Hepatocyte (in vitro differentiated cells): ENCODE measurements around the gene NUCB1. TPM values are rescaled to one million over a fixed set of nuclear protein-coding genes. Genes with fewer than 3 reads are reported as not detected.
"Not testable (repeated sequence)": the region's sequence is repeated elsewhere in the genome, so short reads cannot be mapped to it uniquely, and the experiment has no call there.

Experiments
- DNase-seq: peaks from one replicate; pipeline ENCODE4 v3.0.0-alpha.2; 2016; ENCODE audit warnings: low spot score
- H2AFZ ChIP-seq: fragments of 200-600 bp; sonication (generic); 2 replicates; pipeline ENCODE4 v1.6.0; 2016; ENCODE audit warnings: antibody characterized with exemption, mild to moderate bottlenecking
- H3K27ac ChIP-seq: fragments of 200-600 bp; sonication (generic); 2 replicates; pipeline ENCODE4 v1.5.1; 2016; ENCODE audit warnings: mild to moderate bottlenecking
- H3K27me3 ChIP-seq: fragments of 200-600 bp; sonication (generic); 2 replicates; pipeline ENCODE4 v1.6.1; 2016
- H3K36me3 ChIP-seq: fragments of 200-600 bp; sonication (generic); replicated peaks from 2 replicates; pipeline ENCODE4 v1.5.1; 2016; ENCODE audit warnings: low read depth; ENCODE audit not compliant: insufficient read depth
- H3K4me1 ChIP-seq: fragments of 200-600 bp; sonication (generic); 2 replicates; pipeline ENCODE4 v1.5.1; 2016; ENCODE audit warnings: mild to moderate bottlenecking, moderate library complexity; ENCODE audit not compliant: insufficient read depth
- H3K4me2 ChIP-seq: fragments of 200-600 bp; sonication (generic); 2 replicates; pipeline ENCODE4 v1.6.0; 2016
- H3K4me3 ChIP-seq: fragments of 200-600 bp; sonication (generic); 2 replicates; pipeline ENCODE4 v1.5.1; 2016; ENCODE audit warnings: mild to moderate bottlenecking
- H3K79me2 ChIP-seq: fragments of 200-600 bp; sonication (generic); 2 replicates; pipeline ENCODE4 v1.6.0; 2017; ENCODE audit warnings: mild to moderate bottlenecking
- H3K9me2 ChIP-seq: fragments of 200-600 bp; sonication (generic); replicated peaks from 2 replicates; pipeline ENCODE4 v1.6.0; 2017; ENCODE audit warnings: mild to moderate bottlenecking; ENCODE audit not compliant: insufficient read depth
- H3K9me3 ChIP-seq: fragments of 200-600 bp; sonication (generic); 2 replicates; pipeline ENCODE4 v1.5.1; 2016; ENCODE audit warnings: low read depth, mild to moderate bottlenecking
- H4K20me1 ChIP-seq: fragments of 200-600 bp; sonication (generic); 2 replicates; pipeline ENCODE4 v1.6.0; 2016; ENCODE audit warnings: mild to moderate bottlenecking; ENCODE audit not compliant: insufficient read depth, poor library complexity, severe bottlenecking
- EZH2 ChIP-seq: fragments of 200-600 bp; sonication (generic); IDR thresholded peaks from 2 replicates; pipeline ENCODE4 v1.6.1; 2016; ENCODE audit warnings: antibody characterized with exemption, mild to moderate bottlenecking, borderline replicate concordance
- EZH2phosphoT487 ChIP-seq: fragments of 200-600 bp; sonication (generic); IDR thresholded peaks from one replicate; pipeline ENCODE4 v1.6.1; 2018; ENCODE audit warnings: antibody characterized with exemption, mild to moderate bottlenecking, low read depth, moderate library complexity; ENCODE audit not compliant: unreplicated experiment, severe bottlenecking
- whole genome bisulfite sequencing: methylation state at CpG from one replicate; pipeline ENCODE4 v1.1.6; 2016; ENCODE audit warnings: low lambda C conversion rate; ENCODE audit errors: missing lambda C conversion rate; 5-methylcytosine and 5-hydroxymethylcytosine counted together
- polyA plus RNA-seq: library from polyadenylated mRNA; unstranded; fragments of >200 nt; fragmentation: Nextera tagmentation; extraction: Ambion mirVana; gene quantifications from 2 replicates; pipeline ENCODE4 v1.2.1, GENCODE V29; 2016
- total RNA-seq: library from RNA; depleted of rRNA; stranded (reverse); fragments of >200 nt; gene quantifications from 2 replicates; pipeline ENCODE4 v1.2.3, GENCODE V29; 2014
- TF ChIP-seq, protein P1 (sequence below): fragments of 200-600 bp; sonication (generic); IDR thresholded peaks from 2 replicates; pipeline ENCODE4 v1.5.1; 2016; ENCODE audit warnings: antibody characterized with exemption, mild to moderate bottlenecking; ENCODE audit not compliant: poor library complexity

The NUCB1 gene
- total and polyA plus RNA-seq, 2 experiments from 2014 or later = 283 to 339 TPM

GRCh38 chr19:48870048-48870447 lies 30.1 kb upstream of the NUCB1 start:
- TF ChIP-seq, protein P1, sequence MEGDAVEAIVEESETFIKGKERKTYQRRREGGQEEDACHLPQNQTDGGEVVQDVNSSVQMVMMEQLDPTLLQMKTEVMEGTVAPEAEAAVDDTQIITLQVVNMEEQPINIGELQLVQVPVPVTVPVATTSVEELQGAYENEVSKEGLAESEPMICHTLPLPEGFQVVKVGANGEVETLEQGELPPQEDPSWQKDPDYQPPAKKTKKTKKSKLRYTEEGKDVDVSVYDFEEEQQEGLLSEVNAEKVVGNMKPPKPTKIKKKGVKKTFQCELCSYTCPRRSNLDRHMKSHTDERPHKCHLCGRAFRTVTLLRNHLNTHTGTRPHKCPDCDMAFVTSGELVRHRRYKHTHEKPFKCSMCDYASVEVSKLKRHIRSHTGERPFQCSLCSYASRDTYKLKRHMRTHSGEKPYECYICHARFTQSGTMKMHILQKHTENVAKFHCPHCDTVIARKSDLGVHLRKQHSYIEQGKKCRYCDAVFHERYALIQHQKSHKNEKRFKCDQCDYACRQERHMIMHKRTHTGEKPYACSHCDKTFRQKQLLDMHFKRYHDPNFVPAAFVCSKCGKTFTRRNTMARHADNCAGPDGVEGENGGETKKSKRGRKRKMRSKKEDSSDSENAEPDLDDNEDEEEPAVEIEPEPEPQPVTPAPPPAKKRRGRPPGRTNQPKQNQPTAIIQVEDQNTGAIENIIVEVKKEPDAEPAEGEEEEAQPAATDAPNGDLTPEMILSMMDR = no peak
- TF ChIP-seq EZH2phosphoT487 (no peak), EZH2 (no peak)
- no peak overlapping the region for H3K4me3 ChIP-seq
- WGBS = 98% methylated on average over 9 of the region's 9 CpGs
- peaks cover 20% of the 10 kb centered on the region for H4K20me1 ChIP-seq
- peaks cover 37% of the 10 kb centered on the region for H3K79me2 ChIP-seq
- no peak overlapping the region for H3K27ac ChIP-seq
- H3K27me3 ChIP-seq = no peaks in the 10 kb centered on the region
- H3K4me2 ChIP-seq = no peak overlapping the region
- H2AFZ ChIP-seq = no peak overlapping the region
- no peaks in the 10 kb centered on the region for H3K9me2 ChIP-seq
- no peak for DNase-seq
- H3K36me3 ChIP-seq = no peaks in the 10 kb centered on the region
- peaks cover 34% of the 10 kb centered on the region for H3K4me1 ChIP-seq
- H3K9me3 ChIP-seq = no peaks in the 10 kb centered on the region

GRCh38 chr19:48871471-48872181 lies 28.5 kb upstream of the NUCB1 start:
- H4K20me1 ChIP-seq = peaks cover 33% of the 10 kb centered on the region
- H3K9me2 ChIP-seq, DNase-seq, H3K9me3 ChIP-seq, H2AFZ ChIP-seq, H3K4me3 ChIP-seq, H3K36me3 ChIP-seq, H3K27me3 ChIP-seq: not testable (repeated sequence)
- peaks cover 36% of the 10 kb centered on the region for H3K4me1 ChIP-seq
- 84% methylated on average over 25 of the region's 31 CpGs for WGBS
- H3K4me2 ChIP-seq = peak overlapping the region; percentile 65
- peak overlapping the region; percentile 65 for H3K27ac ChIP-seq
- peaks cover 40% of the 10 kb centered on the region for H3K79me2 ChIP-seq

DNA sequence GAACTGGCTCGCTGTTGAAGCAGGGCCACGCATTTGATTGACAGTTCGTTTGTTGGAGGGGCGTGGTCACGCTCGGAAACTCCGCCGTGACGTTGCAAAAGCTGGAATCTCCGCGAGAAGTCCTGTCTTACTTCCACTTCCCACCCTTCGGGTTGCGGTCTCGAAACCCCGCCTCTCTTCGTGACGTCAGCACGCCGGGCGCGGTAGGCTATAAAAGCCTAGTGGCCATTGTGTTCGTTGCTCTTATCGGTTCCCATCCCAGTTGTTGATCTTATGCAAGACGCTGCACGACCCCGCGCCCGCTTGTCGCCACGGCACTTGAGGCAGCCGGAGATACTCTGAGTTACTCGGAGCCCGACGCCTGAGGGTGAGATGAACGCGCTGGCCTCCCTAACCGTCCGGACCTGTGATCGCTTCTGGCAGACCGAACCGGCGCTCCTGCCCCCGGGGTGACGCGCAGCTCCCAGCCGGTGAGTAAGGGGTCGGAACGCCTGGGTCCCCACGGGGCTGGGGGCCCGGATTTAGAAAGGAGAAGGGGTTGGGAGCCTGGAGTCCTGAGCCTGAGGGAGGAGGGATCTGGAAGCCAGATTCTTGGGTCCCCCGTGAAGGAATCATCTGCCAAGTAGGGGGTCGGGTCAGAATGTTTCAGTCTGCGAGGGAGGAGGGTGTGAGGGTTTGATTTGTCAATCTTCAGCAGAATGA lies 27.8 kb upstream of the NUCB1 start, which contains the start of gene PPP1R15A:
Gene PPP1R15A, plus strand, starts transcription at position 240 of the 702 bp plus-strand sequence. CDS start 813 bp downstream, outside the sequence.
- Histone ChIP-seq H3K79me2 (peaks cover 47% of the 10 kb centered on the region), H3K4me1 (peaks cover 29% of the 10 kb centered on the region), H3K9me2 (no peaks in the 10 kb centered on the region), H3K9me3 (no peaks in the 10 kb centered on the region), H3K4me2 (peak within 1 kb of the TSS; percentile 84), H2AFZ (no peak within 1 kb of the TSS), H3K36me3 (no peaks in the 10 kb centered on the region), H3K27me3 (no peaks in the 10 kb centered on the region), H3K4me3 (peak within 1 kb of the TSS; percentile 82), H3K27ac (peak within 1 kb of the TSS; percentile 99), H4K20me1 (peaks cover 33% of the 10 kb centered on the region)
- 1% methylated on average over 53 of the region's 53 CpGs for WGBS
- peak; percentile 98 for DNase-seq
- TF ChIP-seq EZH2 = no peak
- no peak for TF ChIP-seq EZH2phosphoT487
- TF ChIP-seq, protein P1 = no peak

- Histone ChIP-seq H2AFZ (no peak overlapping the region), H3K36me3 (no peaks in the 10 kb centered on the region), H3K79me2 (peaks cover 52% of the 10 kb centered on the region), H3K4me2 (peak overlapping the region; percentile 84), H3K9me3 (no peaks in the 10 kb centered on the region), H3K9me2 (no peaks in the 10 kb centered on the region), H3K27ac (peak overlapping the region; percentile 99), H3K4me3 (peak overlapping the region; percentile 82), H4K20me1 (peaks cover 33% of the 10 kb centered on the region), H3K27me3 (no peaks in the 10 kb centered on the region), H3K4me1 (peaks cover 29% of the 10 kb centered on the region)
- TF ChIP-seq EZH2phosphoT487 = no peak
- no peak for TF ChIP-seq EZH2
- TF ChIP-seq, protein P1 = no peak
- WGBS = 3% methylated on average over 14 of the region's 14 CpGs
- peak; percentile 95 for DNase-seq
These were observed 27.1 kb upstream of the NUCB1 start for GRCh38 chr19:48872884-48873475.
